ENCODE results near the gene SEL1L. TPM values are rescaled to one million over a fixed set of nuclear protein-coding genes. Genes with fewer than 3 reads are reported as not detected.

The SEL1L gene
- total RNA-seq, 1 experiment from 2014 or later, result 53.7 TPM

DNA sequence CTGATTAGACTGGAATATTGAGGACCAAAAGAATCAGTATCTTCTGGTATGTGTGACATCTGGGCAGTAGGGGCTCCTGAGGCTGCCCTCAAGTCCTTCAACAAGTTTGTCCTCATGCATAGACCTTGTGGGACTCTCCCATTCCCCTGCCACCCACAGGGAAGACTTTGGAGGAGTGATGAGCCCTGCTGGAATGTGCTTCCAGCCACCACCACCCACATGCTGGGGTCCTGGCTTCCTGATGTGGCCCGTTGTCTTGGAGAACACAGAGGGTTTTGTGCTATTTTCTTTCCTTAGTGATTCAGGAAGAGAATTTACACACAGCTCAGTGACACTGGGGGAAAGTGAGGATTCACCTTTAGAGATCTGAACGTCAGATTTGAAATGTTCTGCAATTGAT, 29.2 kb upstream of the SEL1L start:
- in situ Hi-C loops (cut with HindIII; ENCODE audit: low pct_unique_long_range_greater_than_20kb, low sequenced_read_pairs) (no loop called here), intact Hi-C loops (cut with micrococcal nuclease; ENCODE audit: unreplicated experiment) (no loop called here)
- ChIA-PET POLR2A (no interaction called here), CTCF (no interaction called here)
- DNase-seq (ENCODE audit: low read depth, low spot score) (no peak), ATAC-seq (no peak)
- Histone ChIP-seq H3K4me1 (ENCODE audit: control insufficient read depth, insufficient read depth, low read length) (no peaks in the 10 kb centered on the region), H3K27me3 (ENCODE audit: control insufficient read depth, insufficient read depth, low read length) (no peaks in the 10 kb centered on the region), H3K9me3 (ENCODE audit: control insufficient read depth, insufficient read depth, low read depth, low read length) (no peaks in the 10 kb centered on the region), H3K27ac (ENCODE audit: low read length) (no peak overlapping the region), H3K4me3 (ENCODE audit: low read depth in 2 of 2, low read length in 2 of 2) (no peak overlapping the region), H3K36me3 (ENCODE audit: control insufficient read depth, insufficient read depth, low read length) (no peaks in the 10 kb centered on the region)
- BruUV-seq (replicated peaks), result no TSS peak
- TF ChIP-seq TCF7L2 (IDR thresholded peaks at IDR 0.05; ENCODE audit: low read depth, low read length) (no peak), POLR2AphosphoS5 (IDR thresholded peaks at IDR 0.05; ENCODE audit: low read depth, low read length) (no peak), REST (IDR thresholded peaks at IDR 0.05; ENCODE audit: insufficient read depth in 1 of 2, low read depth in 2 of 2, low read length in 1 of 2) (no peak)
- TF ChIP-seq, protein P1, sequence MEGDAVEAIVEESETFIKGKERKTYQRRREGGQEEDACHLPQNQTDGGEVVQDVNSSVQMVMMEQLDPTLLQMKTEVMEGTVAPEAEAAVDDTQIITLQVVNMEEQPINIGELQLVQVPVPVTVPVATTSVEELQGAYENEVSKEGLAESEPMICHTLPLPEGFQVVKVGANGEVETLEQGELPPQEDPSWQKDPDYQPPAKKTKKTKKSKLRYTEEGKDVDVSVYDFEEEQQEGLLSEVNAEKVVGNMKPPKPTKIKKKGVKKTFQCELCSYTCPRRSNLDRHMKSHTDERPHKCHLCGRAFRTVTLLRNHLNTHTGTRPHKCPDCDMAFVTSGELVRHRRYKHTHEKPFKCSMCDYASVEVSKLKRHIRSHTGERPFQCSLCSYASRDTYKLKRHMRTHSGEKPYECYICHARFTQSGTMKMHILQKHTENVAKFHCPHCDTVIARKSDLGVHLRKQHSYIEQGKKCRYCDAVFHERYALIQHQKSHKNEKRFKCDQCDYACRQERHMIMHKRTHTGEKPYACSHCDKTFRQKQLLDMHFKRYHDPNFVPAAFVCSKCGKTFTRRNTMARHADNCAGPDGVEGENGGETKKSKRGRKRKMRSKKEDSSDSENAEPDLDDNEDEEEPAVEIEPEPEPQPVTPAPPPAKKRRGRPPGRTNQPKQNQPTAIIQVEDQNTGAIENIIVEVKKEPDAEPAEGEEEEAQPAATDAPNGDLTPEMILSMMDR (IDR thresholded peaks at IDR 0.05), result no peak

DNA sequence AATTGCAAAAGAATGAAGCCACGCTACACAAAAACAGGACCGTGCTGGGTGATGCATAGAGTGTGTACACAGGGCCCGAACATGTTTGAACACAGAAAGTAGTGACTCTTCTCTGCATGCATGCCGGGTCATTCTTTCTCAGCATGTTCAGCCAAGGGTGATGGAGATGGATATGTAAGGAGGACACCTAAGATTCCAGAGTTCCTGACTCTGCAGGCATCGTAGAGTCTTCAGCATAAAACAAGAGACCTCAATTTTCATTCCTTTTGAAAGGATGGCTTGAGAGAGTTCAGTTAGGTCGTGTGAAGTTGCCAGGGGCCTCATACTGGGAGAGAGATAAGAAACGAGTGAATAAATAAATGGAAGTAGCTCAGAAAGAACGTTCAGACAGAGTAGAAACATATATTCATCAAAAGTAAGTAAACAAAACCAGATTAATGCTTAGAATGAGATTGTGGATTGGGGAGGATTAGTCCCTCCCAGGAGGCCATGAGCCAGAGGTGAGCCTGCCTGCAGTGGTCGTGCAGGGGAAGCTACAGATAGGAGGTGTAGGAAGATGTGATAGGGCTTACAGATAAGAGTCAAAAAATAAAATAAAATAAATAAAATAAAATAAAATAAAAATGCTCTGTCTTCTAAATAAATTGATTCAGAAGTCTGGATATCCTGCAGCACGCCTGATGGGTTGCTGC, 27.6 kb upstream of the SEL1L start:
- POLR2A ChIA-PET, result no interaction called here
- CTCF ChIA-PET, result no interaction called here
- Histone ChIP-seq H3K36me3 (ENCODE audit: control insufficient read depth, insufficient read depth, low read length) (no peaks in the 10 kb centered on the region), H3K27me3 (ENCODE audit: control insufficient read depth, insufficient read depth, low read length) (no peaks in the 10 kb centered on the region), H3K27ac (ENCODE audit: low read length) (no peak overlapping the region), H3K9me3 (ENCODE audit: control insufficient read depth, insufficient read depth, low read depth, low read length) (no peaks in the 10 kb centered on the region), H3K4me3 (ENCODE audit: low read depth in 2 of 2, low read length in 2 of 2) (no peak overlapping the region), H3K4me1 (ENCODE audit: control insufficient read depth, insufficient read depth, low read length) (no peaks in the 10 kb centered on the region)
- no TSS peak for BruUV-seq (replicated peaks)
- in situ Hi-C loops (cut with HindIII; ENCODE audit: low pct_unique_long_range_greater_than_20kb, low sequenced_read_pairs) (no loop called here), intact Hi-C loops (cut with micrococcal nuclease; ENCODE audit: unreplicated experiment) (no loop called here)
- TF ChIP-seq SIN3A (IDR thresholded peaks at IDR 0.05; ENCODE audit: borderline replicate concordance, insufficient read depth, low read depth, low read length) (no peak), REST (IDR thresholded peaks at IDR 0.05; ENCODE audit: insufficient read depth in 1 of 2, low read depth in 2 of 2, low read length in 1 of 2) (no peak), POLR2AphosphoS5 (IDR thresholded peaks at IDR 0.05; ENCODE audit: low read depth, low read length) (no peak), TCF7L2 (IDR thresholded peaks at IDR 0.05; ENCODE audit: low read depth, low read length) (no peak)
- TF ChIP-seq, protein P1 (IDR thresholded peaks at IDR 0.05), result no peak
- ATAC-seq (no peak), DNase-seq (ENCODE audit: low read depth, low spot score) (no peak)

All from Panc1 (cell line).